Tibial nerve (tissue), 4 donors: ENCODE data around the gene NDRG3. TPM values are rescaled to one million over a fixed set of nuclear protein-coding genes. Genes with fewer than 3 reads are reported as not detected.

Source experiments
- DNase-seq, 2 donors: peaks; one replicate each; pipeline ENCODE4 v3.0.0-alpha.2; 2019; ENCODE audit warnings: low spot score in 2 of 2
- H3K27ac ChIP-seq, 4 donors: fragments of 200-600 bp; sonication (generic) in 3 of 4; one replicate each; pipeline ENCODE4 v1.5.1; 2017 to 2019; ENCODE audit warnings: mild to moderate bottlenecking in 1 of 4
- H3K27me3 ChIP-seq, 2 donors: fragments of 200-600 bp; sonication (generic) in 1 of 2; one replicate each; pipeline versions ENCODE4 v1.5.1 to v1.6.0; 2017 to 2019
- H3K36me3 ChIP-seq, 3 donors: fragments of 200-600 bp; sonication (generic); one replicate each; pipeline ENCODE4 v1.5.1; 2018 to 2019
- H3K4me1 ChIP-seq, 4 donors: fragments of 200-600 bp; sonication (generic) in 3 of 4; one replicate each; pipeline ENCODE4 v1.5.1; 2017 to 2019
- H3K4me3 ChIP-seq, 4 donors: fragments of 200-600 bp; sonication (generic) in 3 of 4; one replicate each; pipeline ENCODE4 v1.5.1; 2017 to 2019; ENCODE audit warnings: mild to moderate bottlenecking in 1 of 4, moderate library complexity in 1 of 4
- H3K9me3 ChIP-seq, 4 donors: fragments of 200-600 bp; sonication (generic) in 3 of 4; one replicate each; pipeline ENCODE4 v1.5.1; 2017 to 2019
- EP300 ChIP-seq, 2 donors: sonication (generic); formaldehyde crosslinking; IDR thresholded peaks; one replicate each; pipeline ENCODE4 v1.6.1; 2017; ENCODE audit warnings: antibody characterized with exemption in 2 of 2, mild to moderate bottlenecking in 1 of 2
- POLR2A ChIP-seq, 2 donors: fragments of 450-650 bp; IDR thresholded peaks; one replicate each; pipeline ENCODE4 v1.6.1; 2017; ENCODE audit warnings: antibody characterized with exemption in 2 of 2, mild to moderate bottlenecking in 2 of 2, moderate library complexity in 2 of 2
- WGBS, 2 donors: methylation state at CpG; one replicate each; pipeline ENCODE4 v1.1.5; 2018; 5-methylcytosine and 5-hydroxymethylcytosine counted together
- total RNA-seq, 4 donors: library from RNA; depleted of rRNA; stranded (reverse); fragments of >200 nt; gene quantifications; one replicate each; pipeline ENCODE4 v1.1.0, GENCODE V29; 2016
- TF ChIP-seq, protein P1 (sequence below), 5 experiments: fragments of 200-600 bp in 3 of 5; fragments of 450-650 bp in 2 of 5; sonication (generic) in 3 of 5; IDR thresholded peaks; one replicate each; pipeline ENCODE4 v1.5.1; 2016 to 2019; ENCODE audit warnings: antibody characterized with exemption in 5 of 5, mild to moderate bottlenecking in 3 of 5, moderate library complexity in 2 of 5

Gene NDRG3
- total RNA-seq, 4 donors from 2014 or later = 13.9 to 21.9 (median 19.2) TPM

DNA sequence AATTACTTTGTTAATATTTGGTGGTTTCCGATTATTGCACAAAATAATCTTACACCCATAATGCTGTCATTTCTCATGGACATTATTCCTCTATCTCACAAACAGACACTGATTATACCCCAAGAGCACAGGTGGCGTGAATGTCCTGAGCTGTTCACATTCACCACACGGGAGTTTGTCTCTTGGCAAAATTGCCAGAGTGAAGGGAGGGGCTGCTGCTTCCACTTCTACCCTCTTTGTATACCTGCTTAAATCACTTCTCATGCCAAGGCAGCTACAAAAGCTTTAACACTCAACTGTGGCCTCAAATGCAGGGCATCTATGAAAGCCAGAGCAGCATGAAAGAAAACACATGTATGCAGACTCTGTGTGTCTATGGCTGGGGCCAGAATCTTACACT is 58.0 kb downstream of the NDRG3 start:
- TF ChIP-seq, protein P1, sequence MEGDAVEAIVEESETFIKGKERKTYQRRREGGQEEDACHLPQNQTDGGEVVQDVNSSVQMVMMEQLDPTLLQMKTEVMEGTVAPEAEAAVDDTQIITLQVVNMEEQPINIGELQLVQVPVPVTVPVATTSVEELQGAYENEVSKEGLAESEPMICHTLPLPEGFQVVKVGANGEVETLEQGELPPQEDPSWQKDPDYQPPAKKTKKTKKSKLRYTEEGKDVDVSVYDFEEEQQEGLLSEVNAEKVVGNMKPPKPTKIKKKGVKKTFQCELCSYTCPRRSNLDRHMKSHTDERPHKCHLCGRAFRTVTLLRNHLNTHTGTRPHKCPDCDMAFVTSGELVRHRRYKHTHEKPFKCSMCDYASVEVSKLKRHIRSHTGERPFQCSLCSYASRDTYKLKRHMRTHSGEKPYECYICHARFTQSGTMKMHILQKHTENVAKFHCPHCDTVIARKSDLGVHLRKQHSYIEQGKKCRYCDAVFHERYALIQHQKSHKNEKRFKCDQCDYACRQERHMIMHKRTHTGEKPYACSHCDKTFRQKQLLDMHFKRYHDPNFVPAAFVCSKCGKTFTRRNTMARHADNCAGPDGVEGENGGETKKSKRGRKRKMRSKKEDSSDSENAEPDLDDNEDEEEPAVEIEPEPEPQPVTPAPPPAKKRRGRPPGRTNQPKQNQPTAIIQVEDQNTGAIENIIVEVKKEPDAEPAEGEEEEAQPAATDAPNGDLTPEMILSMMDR (IDR thresholded peaks at IDR 0.05) = no peak
- TF ChIP-seq EP300 (IDR thresholded peaks at IDR 0.05) (no peak), POLR2A (IDR thresholded peaks at IDR 0.05) (no peak)
- Histone ChIP-seq H3K27ac (no peak overlapping the region), H3K36me3 (peaks cover 0 to 62% (median 0%) of the 10 kb centered on the region in 3 donors), H3K4me3 (no peak overlapping the region), H3K9me3 (no peaks in the 10 kb centered on the region), H3K27me3 (no peaks in the 10 kb centered on the region), H3K4me1 (no peaks in the 10 kb centered on the region)
- 82 to 88% methylated on average over 3 of the region's 3 CpGs for WGBS, 2 donors
- no peak for DNase-seq

DNA sequence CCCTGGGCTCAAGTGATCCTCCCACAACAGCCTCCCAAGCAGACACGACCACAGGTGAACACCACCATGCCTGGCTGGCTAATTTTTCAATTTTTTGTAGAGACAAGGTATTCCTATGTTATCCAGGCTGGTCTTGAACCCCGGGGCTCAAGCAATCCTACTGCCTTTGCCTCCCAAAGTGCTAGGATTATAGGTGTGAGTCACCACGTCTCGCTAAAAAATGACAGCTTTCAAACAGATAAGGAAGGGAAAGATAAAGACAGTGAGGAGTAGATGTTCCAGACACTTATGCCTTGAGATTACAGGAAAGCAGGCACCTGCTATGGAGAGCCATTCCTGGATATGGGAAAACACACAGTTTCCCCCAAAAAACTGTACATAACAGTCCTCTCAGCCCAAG is 58.9 kb downstream of the NDRG3 start:
- Histone ChIP-seq H3K4me1 (no peaks in the 10 kb centered on the region), H3K27ac (no peak overlapping the region), H3K4me3 (no peak overlapping the region), H3K9me3 (no peaks in the 10 kb centered on the region), H3K27me3 (no peaks in the 10 kb centered on the region), H3K36me3 (peaks cover 0 to 69% (median 0%) of the 10 kb centered on the region in 3 donors)
- DNase-seq = no peak
- TF ChIP-seq POLR2A (IDR thresholded peaks at IDR 0.05) (no peak), EP300 (IDR thresholded peaks at IDR 0.05) (no peak)
- TF ChIP-seq, protein P1 (IDR thresholded peaks at IDR 0.05) = no peak
- WGBS, 2 donors = 90 to 95% methylated on average over 4 of the region's 4 CpGs

DNA sequence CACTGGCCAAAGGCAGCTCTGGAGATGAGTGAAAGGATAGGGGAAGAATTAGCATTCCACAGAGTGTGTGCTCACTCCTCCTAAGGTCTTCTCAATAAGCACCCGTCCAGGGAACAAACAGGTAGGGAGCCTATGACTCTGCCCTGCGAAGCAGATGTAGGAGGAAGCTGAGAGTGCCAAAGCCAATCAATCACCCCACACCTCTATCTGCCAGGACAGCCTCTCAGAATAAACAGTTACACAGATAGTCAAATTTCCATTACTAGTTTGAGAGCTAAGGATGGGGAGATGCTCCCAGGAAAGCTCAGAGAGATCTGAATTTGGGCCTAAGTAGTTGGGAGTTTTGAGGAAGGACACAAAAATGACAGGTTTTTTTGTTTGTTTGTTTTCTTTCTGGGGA is 59.4 kb downstream of the NDRG3 start:
- TF ChIP-seq POLR2A (IDR thresholded peaks at IDR 0.05) (no peak), EP300 (IDR thresholded peaks at IDR 0.05) (no peak)
- TF ChIP-seq, protein P1 (IDR thresholded peaks at IDR 0.05) = no peak
- Histone ChIP-seq H3K27ac (no peak overlapping the region), H3K36me3 (peaks cover 0 to 74% (median 0%) of the 10 kb centered on the region in 3 donors), H3K9me3 (no peaks in the 10 kb centered on the region), H3K27me3 (no peaks in the 10 kb centered on the region), H3K4me1 (no peaks in the 10 kb centered on the region), H3K4me3 (no peak overlapping the region)
- DNase-seq = no peak
- 81 to 82% methylated on average over 2 of the region's 2 CpGs for WGBS, 2 donors

DNA sequence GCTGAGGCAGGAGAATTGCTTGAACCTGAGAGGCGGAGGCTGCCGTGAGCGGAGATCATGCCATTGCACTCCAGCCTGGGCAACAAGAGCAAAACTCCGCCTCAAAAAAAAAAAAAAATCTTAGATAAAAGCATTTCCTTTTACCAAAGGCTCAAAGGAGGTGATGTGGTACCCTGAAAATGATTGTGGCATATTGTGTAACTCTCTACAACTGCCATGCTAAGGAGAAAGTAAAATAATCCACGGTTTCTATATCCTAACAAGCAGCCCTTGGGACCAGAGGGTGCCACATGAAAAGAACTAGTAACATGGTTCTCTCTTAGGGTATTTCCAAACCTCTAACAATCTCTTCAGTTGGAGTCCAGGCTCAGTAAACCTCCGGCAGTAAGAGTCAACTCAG is 61.1 kb downstream of the NDRG3 start:
- Histone ChIP-seq H3K27ac (no peak overlapping the region), H3K27me3 (no peaks in the 10 kb centered on the region), H3K4me1 (no peaks in the 10 kb centered on the region), H3K9me3 (no peaks in the 10 kb centered on the region), H3K36me3 (peaks cover 0 to 91% (median 0%) of the 10 kb centered on the region in 3 donors), H3K4me3 (no peak overlapping the region)
- WGBS, 2 donors = 93 to 94% methylated on average over 6 of the region's 6 CpGs
- TF ChIP-seq POLR2A (IDR thresholded peaks at IDR 0.05) (no peak), EP300 (IDR thresholded peaks at IDR 0.05) (no peak)
- TF ChIP-seq, protein P1 (IDR thresholded peaks at IDR 0.05) = no peak
- no peak for DNase-seq

DNA sequence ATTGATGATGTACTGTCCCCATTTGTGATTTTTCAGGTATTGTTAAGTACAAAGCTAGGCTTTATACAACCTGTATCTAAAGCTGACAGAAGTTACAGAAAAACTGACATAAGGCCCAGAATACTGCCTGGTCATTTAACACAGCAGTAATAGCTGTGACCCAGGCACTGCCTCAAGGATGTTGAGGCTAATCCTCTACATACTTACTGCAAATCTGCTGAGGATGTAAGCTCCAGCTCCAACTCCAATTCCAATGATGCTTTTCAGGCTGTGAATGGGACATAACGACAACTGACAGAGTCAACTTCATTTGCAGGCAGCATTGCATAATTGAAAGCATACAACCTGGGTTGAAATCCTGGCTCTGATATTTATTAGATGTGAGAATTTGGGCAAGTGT is 63.6 kb downstream of the NDRG3 start:
- Histone ChIP-seq H3K36me3 (peaks cover 0 to 98% (median 0%) of the 10 kb centered on the region in 3 donors), H3K4me3 (no peak overlapping the region), H3K27me3 (no peaks in the 10 kb centered on the region), H3K4me1 (no peaks in the 10 kb centered on the region), H3K9me3 (no peaks in the 10 kb centered on the region), H3K27ac (no peak overlapping the region)
- no peak for TF ChIP-seq EP300 (IDR thresholded peaks at IDR 0.05)
- TF ChIP-seq POLR2A (IDR thresholded peaks at IDR 0.05) = no peak
- TF ChIP-seq, protein P1 (IDR thresholded peaks at IDR 0.05) = no peak
- DNase-seq = no peak
- 65 to 84% methylated on average over 1 of the region's 1 CpG for WGBS, 2 donors
